Spleen (tissue), 11 donors: ENCODE results near the gene SOWAHB. TPM values are rescaled to one million over a fixed set of nuclear protein-coding genes. Genes with fewer than 3 reads are reported as not detected.

ENCODE experiments used
- DNase-seq: peaks from one replicate; pipeline ENCODE4 v3.0.0-alpha.2; 2020
- H3K27ac ChIP-seq, 8 donors: fragments of 200-600 bp; sonication (generic) in 7 of 8; 1 replicate in 4 of 8; 2 replicates in 4 of 8; pipeline versions ENCODE4 v1.5.0 to v1.8.0; 2016 to 2021; ENCODE audit warnings: inconsistent platforms in 4 of 8, mild to moderate bottlenecking in 4 of 8, moderate library complexity in 1 of 8
- H3K27me3 ChIP-seq, 7 donors: fragments of 200-600 bp; sonication (generic) in 6 of 7; replicated peaks in 1 of 7; 1 replicate in 4 of 7; 2 replicates in 3 of 7; pipeline versions ENCODE4 v1.5.0 to v1.8.0; 2016 to 2021; ENCODE audit warnings: inconsistent platforms in 3 of 7, mild to moderate bottlenecking in 1 of 7
- H3K36me3 ChIP-seq, 6 donors: fragments of 200-600 bp; sonication (generic) in 5 of 6; 1 replicate in 4 of 6; 2 replicates in 2 of 6; pipeline versions ENCODE4 v1.5.0 to v1.8.0; 2016 to 2021; ENCODE audit warnings: inconsistent platforms in 2 of 6
- H3K4me1 ChIP-seq, 6 donors: fragments of 200-600 bp; sonication (generic) in 5 of 6; 1 replicate in 3 of 6; 2 replicates in 3 of 6; pipeline versions ENCODE4 v1.5.0 to v1.8.0; 2016 to 2021; ENCODE audit warnings: inconsistent platforms in 3 of 6
- H3K4me3 ChIP-seq, 8 donors: fragments of 200-600 bp; sonication (generic) in 7 of 8; 1 replicate in 4 of 8; 2 replicates in 4 of 8; pipeline versions ENCODE4 v1.5.0 to v1.8.0; 2016 to 2021; ENCODE audit warnings: inconsistent platforms in 4 of 8, mild to moderate bottlenecking in 4 of 8, moderate library complexity in 2 of 8
- H3K9me3 ChIP-seq, 8 donors: fragments of 200-600 bp; sonication (generic) in 7 of 8; 1 replicate in 4 of 8; 2 replicates in 4 of 8; pipeline versions ENCODE4 v1.5.0 to v1.8.0; 2016 to 2021; ENCODE audit warnings: inconsistent platforms in 4 of 8
- POLR2A ChIP-seq, 3 donors: fragments of 450-650 bp; IDR thresholded peaks; one replicate each; pipeline ENCODE4 v1.5.1; 2017; ENCODE audit warnings: antibody characterized with exemption in 3 of 3, mild to moderate bottlenecking in 1 of 3
- POLR2AphosphoS5 ChIP-seq, 3 donors: sonication (generic); formaldehyde crosslinking; IDR thresholded peaks; one replicate each; pipeline ENCODE4 v1.5.1; 2017; ENCODE audit warnings: antibody characterized with exemption in 3 of 3
- WGBS, 5 donors: extraction: QIAGEN DNeasy Blood & Tissue Kit in 3 of 5; methylation state at CpG; one replicate each; pipeline versions ENCODE4 v1.1.5 to v1.1.7; 2013 to 2018; 5-methylcytosine and 5-hydroxymethylcytosine counted together
- intact Hi-C: fragments of 100-400 bp; cut with DNase I; formaldehyde crosslinking; loops from one replicate; pipeline ENCODE4 v1.15.0; 2023; ENCODE audit warnings: low total_unique reads
- polyA plus RNA-seq, 3 donors: library from polyadenylated mRNA; stranded (reverse); fragments of 200-250 nt; gene quantifications; one replicate each; pipeline ENCODE4 v1.2.1, GENCODE V29; 2013
- total RNA-seq, 7 donors: library from RNA; depleted of rRNA in 3 of 7; stranded (reverse); fragments of >200 nt in 3 of 7; fragmentation: NEBNext Ultra II Directional in 4 of 7; extraction: Animal tissue kit (Norgen Biotek cat#: 25700) in 4 of 7; gene quantifications; one replicate each; pipeline versions ENCODE4 v1.1.0 to v1.2.1, GENCODE V29; 2016 to 2021
- TF ChIP-seq, protein P1 (sequence below), 11 experiments: fragments of 200-600 bp in 7 of 11; fragments of 450-650 bp in 4 of 11; sonication (generic) in 4 of 11; IDR thresholded peaks in 8 of 11; conservative IDR thresholded peaks in 3 of 11; 1 replicate in 7 of 11; 2 replicates in 4 of 11; pipeline versions ENCODE4 v1.4.0 to v1.8.0; 2016 to 2021; ENCODE audit warnings: antibody characterized with exemption in 11 of 11, inconsistent platforms in 4 of 11, mild to moderate bottlenecking in 1 of 11
- donor health status: healthy with polysubstance abuse.
- donor health status: DM: no; HTN: no; CAD: no; lungs with moderate emphysema.
- donor health status: DM: no; HTN: no; CAD: no.
- donor health status: Bipolar disorder and iron deficiency.
- donor health status: healthy.
- donor health status: DM: no; HTN: no; CAD: no.
- donor health status: DM: yes; HTN: yes; CAD: no.

The SOWAHB gene
- total and polyA plus RNA-seq, 10 donors, result 0.09 to 0.20 (median 0.19) TPM; not detected in 7

DNA sequence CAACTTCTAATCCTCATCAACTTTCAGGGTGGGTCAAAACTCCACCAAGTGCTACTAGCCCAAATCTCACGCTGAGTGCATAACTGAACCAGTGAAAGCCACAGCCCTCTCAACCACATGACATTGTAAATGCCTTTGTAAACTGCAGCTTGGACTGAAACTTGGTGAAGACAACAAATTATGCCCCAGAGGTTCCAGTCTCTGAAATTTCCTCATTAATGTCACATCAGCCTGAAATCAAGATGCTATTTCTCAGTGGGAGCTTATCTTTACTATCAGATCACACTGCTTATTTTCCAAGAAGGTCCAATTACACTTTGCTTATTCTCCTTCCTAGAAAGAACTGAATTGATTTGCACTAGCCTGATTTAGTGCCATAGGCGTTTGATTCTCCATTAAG, 46.6 kb downstream of the SOWAHB start:
- intact Hi-C loops, result no loop called here
- Histone ChIP-seq H3K9me3 (no peaks in the 10 kb centered on the region), H3K36me3 (no peaks in the 10 kb centered on the region), H3K27ac (no peak overlapping the region), H3K4me3 (no peak overlapping the region), H3K4me1 (peaks cover 0 to 7% (median 0%) of the 10 kb centered on the region in 6 donors), H3K27me3 (no peaks in the 10 kb centered on the region)
- WGBS, 5 donors, result 75 to 93% (median 89%) methylated on average over 2 of the region's 2 CpGs
- TF ChIP-seq POLR2AphosphoS5 (IDR thresholded peaks at IDR 0.05) (no peak), POLR2A (IDR thresholded peaks at IDR 0.05) (no peak)
- TF ChIP-seq, protein P1, sequence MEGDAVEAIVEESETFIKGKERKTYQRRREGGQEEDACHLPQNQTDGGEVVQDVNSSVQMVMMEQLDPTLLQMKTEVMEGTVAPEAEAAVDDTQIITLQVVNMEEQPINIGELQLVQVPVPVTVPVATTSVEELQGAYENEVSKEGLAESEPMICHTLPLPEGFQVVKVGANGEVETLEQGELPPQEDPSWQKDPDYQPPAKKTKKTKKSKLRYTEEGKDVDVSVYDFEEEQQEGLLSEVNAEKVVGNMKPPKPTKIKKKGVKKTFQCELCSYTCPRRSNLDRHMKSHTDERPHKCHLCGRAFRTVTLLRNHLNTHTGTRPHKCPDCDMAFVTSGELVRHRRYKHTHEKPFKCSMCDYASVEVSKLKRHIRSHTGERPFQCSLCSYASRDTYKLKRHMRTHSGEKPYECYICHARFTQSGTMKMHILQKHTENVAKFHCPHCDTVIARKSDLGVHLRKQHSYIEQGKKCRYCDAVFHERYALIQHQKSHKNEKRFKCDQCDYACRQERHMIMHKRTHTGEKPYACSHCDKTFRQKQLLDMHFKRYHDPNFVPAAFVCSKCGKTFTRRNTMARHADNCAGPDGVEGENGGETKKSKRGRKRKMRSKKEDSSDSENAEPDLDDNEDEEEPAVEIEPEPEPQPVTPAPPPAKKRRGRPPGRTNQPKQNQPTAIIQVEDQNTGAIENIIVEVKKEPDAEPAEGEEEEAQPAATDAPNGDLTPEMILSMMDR (IDR thresholded peaks at IDR 0.05 in 8 of 11, conservative IDR thresholded peaks at IDR 0.05 in 3 of 11), result no peak
- no peak for DNase-seq

- no peak for TF ChIP-seq POLR2AphosphoS5 (IDR thresholded peaks at IDR 0.05)
- TF ChIP-seq, protein P1 (IDR thresholded peaks at IDR 0.05 in 8 of 11, conservative IDR thresholded peaks at IDR 0.05 in 3 of 11), result no peak
- TF ChIP-seq POLR2A (IDR thresholded peaks at IDR 0.05), result no peak
- Histone ChIP-seq H3K9me3 (no peaks in the 10 kb centered on the region), H3K27me3 (peaks cover 0 to 4% (median 0%) of the 10 kb centered on the region in 7 donors), H3K36me3 (no peaks in the 10 kb centered on the region), H3K4me3 (no peak overlapping the region), H3K4me1 (no peaks in the 10 kb centered on the region), H3K27ac (no peak overlapping the region)
- intact Hi-C loops, result no loop called here
- WGBS, 5 donors, result 78 to 95% (median 86%) methylated on average over 4 of the region's 4 CpGs
- DNase-seq, result no peak
Measured at GRCh38 chr4:76850010-76850441, 47.9 kb downstream of the SOWAHB start.

Other genes with a start within 250 kb of the SOWAHB start
- gene SEPTIN11, start 51.6 kb upstream of the SOWAHB start, total RNA-seq, result 10 to 100 TPM; 40.7 to 91.9 (median 57.2) TPM
- gene SEPTIN11, start 51.6 kb upstream of the SOWAHB start, polyA plus RNA-seq, result 10 to 100 TPM in 2 of 3 donors, 1 to 10 TPM in 1; 9.7 to 15.6 (median 10.5) TPM
- gene CCNI, start 177.8 kb upstream of the SOWAHB start, total RNA-seq, result 100 to 1,000 TPM; 243 to 312 (median 269) TPM
- 100 to 1,000 TPM in 2 of 3 donors, 10 to 100 TPM in 1; 88.8 to 137 (median 122) TPM for gene CCNI, start 177.8 kb upstream of the SOWAHB start, polyA plus RNA-seq